Activated gamma-delta T cell treated with anti-CD3 and anti-CD28 coated beads, Interleukin-2, amount 50 U/mL, for 16 hours (primary cell): ENCODE data around the gene KCNMA1.
A peak's percentile ranks its signal among the peaks of the same experiment; 100 is the strongest.

Experiments used
- DNase-seq: peaks from one replicate; pipeline ENCODE4 v3.0.0-alpha.2; 2020; ENCODE audit warnings: low read depth

Gene KCNMA1

GRCh38 chr10:77269163-77269562 is 368.4 kb downstream of the KCNMA1 start:
- no peak for DNase-seq

GRCh38 chr10:77268721-77269120 is 368.9 kb downstream of the KCNMA1 start:
- DNase-seq = no peak

GRCh38 chr10:77267703-77268675 is 369.6 kb downstream of the KCNMA1 start:
- no peak for DNase-seq

- DNase-seq = no peak
Measured at GRCh38 chr10:77266242-77266641, 371.4 kb downstream of the KCNMA1 start.

- no peak for DNase-seq
Measured at GRCh38 chr10:77264527-77264926, 373.1 kb downstream of the KCNMA1 start.

- peak; percentile 7 for DNase-seq
Measured at GRCh38 chr10:77264107-77264506, 373.5 kb downstream of the KCNMA1 start.

GRCh38 chr10:77263700-77264099 is 373.9 kb downstream of the KCNMA1 start:
- no peak for DNase-seq

GRCh38 chr10:77261146-77261545 is 376.5 kb downstream of the KCNMA1 start:
- no peak for DNase-seq

- DNase-seq = no peak
Measured at GRCh38 chr10:77259171-77259874, 378.3 kb downstream of the KCNMA1 start.

GRCh38 chr10:77256346-77256745 is 381.3 kb downstream of the KCNMA1 start:
- DNase-seq = no peak

GRCh38 chr10:77253556-77254064 is 384.0 kb downstream of the KCNMA1 start:
- DNase-seq = no peak

- DNase-seq = no peak
Measured at GRCh38 chr10:77253147-77253545, 384.5 kb downstream of the KCNMA1 start.

- no peak for DNase-seq
Measured at GRCh38 chr10:77252380-77253146, 385.0 kb downstream of the KCNMA1 start.

GRCh38 chr10:77251297-77252013 is 386.2 kb downstream of the KCNMA1 start:
- no peak for DNase-seq

- DNase-seq = no peak
Measured at GRCh38 chr10:77249901-77250459, 387.6 kb downstream of the KCNMA1 start.

GRCh38 chr10:77248104-77248790 is 389.4 kb downstream of the KCNMA1 start:
- no peak for DNase-seq

GRCh38 chr10:77247031-77247990 is 390.3 kb downstream of the KCNMA1 start:
- no peak for DNase-seq

GRCh38 chr10:77245953-77246352 is 391.7 kb downstream of the KCNMA1 start:
- DNase-seq = no peak

- no peak for DNase-seq
Measured at GRCh38 chr10:77244746-77245145, 392.9 kb downstream of the KCNMA1 start.
